ENCODE measurements around the gene CPNE6. TPM values are rescaled to one million over a fixed set of nuclear protein-coding genes. Genes with fewer than 3 reads are reported as not detected.
A peak's percentile ranks its signal among the peaks of the same experiment; 100 is the strongest.

Gene CPNE6
- total RNA-seq, 2 experiments from 2014 or later = not detected

DNA sequence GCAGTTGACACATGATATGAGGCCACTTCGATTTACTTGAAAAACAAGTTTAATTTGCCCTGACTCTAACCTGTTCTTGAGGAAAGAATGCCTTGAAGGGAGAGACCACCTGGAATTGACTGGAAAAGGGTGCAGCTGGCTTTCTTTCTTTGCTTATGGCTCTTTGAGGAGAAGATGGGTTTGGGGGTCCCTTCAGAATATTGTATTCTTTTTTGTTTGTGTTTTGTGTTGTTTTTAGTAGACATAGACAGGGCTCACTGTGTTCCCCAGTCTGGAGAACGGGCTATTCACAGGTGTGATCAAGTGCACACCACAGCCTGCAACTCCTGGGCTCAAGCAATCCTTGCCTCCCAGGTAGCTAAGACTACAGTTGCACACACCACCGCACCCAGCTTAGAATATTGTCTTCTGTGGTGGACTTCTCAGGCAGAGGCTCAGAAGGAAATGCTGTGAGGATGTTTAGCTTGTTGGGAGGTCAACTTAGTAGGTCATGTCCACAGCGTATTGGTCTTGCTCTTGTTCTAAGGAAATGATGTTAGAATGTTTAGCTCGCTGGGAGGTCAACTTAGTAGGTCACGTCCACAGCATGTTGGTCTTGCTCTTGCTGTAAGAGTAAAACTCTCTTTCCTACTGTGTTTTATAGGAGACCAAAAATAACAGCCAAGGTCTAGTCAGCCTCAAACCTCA, 44.9 kb downstream of the CPNE6 start:
- CTCF ChIA-PET (ENCODE audit: unreplicated experiment) = no interaction called here
- H3K9me2 ChIP-seq (ENCODE audit: insufficient read depth, low read length) = no peaks in the 10 kb centered on the region
- peaks cover 8% of the 10 kb centered on the region; the same call in 1 of the 2 replicates for H3K79me2 ChIP-seq (ENCODE audit: insufficient read depth, low read depth, low read length)
- H3K36me3 ChIP-seq (ENCODE audit: insufficient read depth, low read length) = peaks cover 44% of the 10 kb centered on the region
- H3K27ac ChIP-seq (ENCODE audit: low read depth, low read length, poor library complexity, severe bottlenecking) = no peak overlapping the region
- POLR2A ChIA-PET = interaction anchor here (0.6 to 4.2 kb wide), 9 partner anchors 10 to 199 kb away, joined by 3 to 64 read pairs (median 10); partner anchors contain the start of genes EMC9, PCK2, PSME1 and PSME2
- peak overlapping the region; percentile 91 for H3K4me3 ChIP-seq (ENCODE audit: low read depth, low read length, poor library complexity, severe bottlenecking)
- H3K9me3 ChIP-seq (ENCODE audit: low read length) = no peaks in the 10 kb centered on the region
- intact Hi-C loops (cut with micrococcal nuclease; ENCODE audit: unreplicated experiment) = no loop called here
- no peak overlapping the region for H2AFZ ChIP-seq (ENCODE audit: low read length)
- no TSS peak for BruUV-seq (replicated peaks)
- DNase-seq (ENCODE audit: low spot score) = no peak
- H3K4me1 ChIP-seq (ENCODE audit: insufficient read depth, low read length, poor library complexity, severe bottlenecking) = peaks cover 15% of the 10 kb centered on the region
- TF ChIP-seq, protein P1, sequence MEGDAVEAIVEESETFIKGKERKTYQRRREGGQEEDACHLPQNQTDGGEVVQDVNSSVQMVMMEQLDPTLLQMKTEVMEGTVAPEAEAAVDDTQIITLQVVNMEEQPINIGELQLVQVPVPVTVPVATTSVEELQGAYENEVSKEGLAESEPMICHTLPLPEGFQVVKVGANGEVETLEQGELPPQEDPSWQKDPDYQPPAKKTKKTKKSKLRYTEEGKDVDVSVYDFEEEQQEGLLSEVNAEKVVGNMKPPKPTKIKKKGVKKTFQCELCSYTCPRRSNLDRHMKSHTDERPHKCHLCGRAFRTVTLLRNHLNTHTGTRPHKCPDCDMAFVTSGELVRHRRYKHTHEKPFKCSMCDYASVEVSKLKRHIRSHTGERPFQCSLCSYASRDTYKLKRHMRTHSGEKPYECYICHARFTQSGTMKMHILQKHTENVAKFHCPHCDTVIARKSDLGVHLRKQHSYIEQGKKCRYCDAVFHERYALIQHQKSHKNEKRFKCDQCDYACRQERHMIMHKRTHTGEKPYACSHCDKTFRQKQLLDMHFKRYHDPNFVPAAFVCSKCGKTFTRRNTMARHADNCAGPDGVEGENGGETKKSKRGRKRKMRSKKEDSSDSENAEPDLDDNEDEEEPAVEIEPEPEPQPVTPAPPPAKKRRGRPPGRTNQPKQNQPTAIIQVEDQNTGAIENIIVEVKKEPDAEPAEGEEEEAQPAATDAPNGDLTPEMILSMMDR (conservative IDR thresholded peaks at IDR 0.05; ENCODE audit: low read length) = no peak
- no peak for TF ChIP-seq EZH2phosphoT487 (IDR thresholded peaks at IDR 0.05; ENCODE audit: borderline replicate concordance, low read depth, low read length)
- peak overlapping the region; percentile 95 for H3K4me2 ChIP-seq (ENCODE audit: low read length)
- H4K20me1 ChIP-seq (ENCODE audit: insufficient read depth, low read length) = no peaks in the 10 kb centered on the region

DNA sequence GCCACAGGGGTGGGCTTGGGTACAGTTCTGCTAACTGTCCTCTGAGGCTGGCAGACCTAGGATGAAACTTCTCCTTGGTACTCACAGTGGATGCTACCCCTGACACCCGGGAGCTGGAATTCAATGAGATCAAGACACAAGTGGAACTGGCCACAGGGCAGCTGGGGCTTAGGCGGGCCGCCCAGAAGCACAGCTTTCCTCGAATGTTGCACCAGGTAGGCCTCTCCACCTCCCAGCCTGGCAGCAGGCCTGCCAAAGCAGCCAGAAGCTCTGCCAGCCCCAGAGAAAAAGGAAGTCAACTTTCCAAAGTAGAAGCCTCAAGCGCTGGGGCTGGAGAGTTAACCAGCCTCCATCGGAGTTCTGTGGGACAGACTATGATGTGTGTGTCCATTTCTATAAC, 45.8 kb downstream of the CPNE6 start:
- peaks cover 50% of the 10 kb centered on the region for H3K36me3 ChIP-seq (ENCODE audit: insufficient read depth, low read length)
- no peaks in the 10 kb centered on the region for H4K20me1 ChIP-seq (ENCODE audit: insufficient read depth, low read length)
- no peak for DNase-seq (ENCODE audit: low spot score)
- intact Hi-C loops (cut with micrococcal nuclease; ENCODE audit: unreplicated experiment) = no loop called here
- no peak overlapping the region for H3K4me3 ChIP-seq (ENCODE audit: low read depth, low read length, poor library complexity, severe bottlenecking)
- peaks cover 15% of the 10 kb centered on the region for H3K4me1 ChIP-seq (ENCODE audit: insufficient read depth, low read length, poor library complexity, severe bottlenecking)
- no peaks in the 10 kb centered on the region for H3K9me2 ChIP-seq (ENCODE audit: insufficient read depth, low read length)
- no peaks in the 10 kb centered on the region for H3K9me3 ChIP-seq (ENCODE audit: low read length)
- H3K4me2 ChIP-seq (ENCODE audit: low read length) = peak overlapping the region; percentile 95; the same call in 1 of the 2 replicates
- H3K79me2 ChIP-seq (ENCODE audit: insufficient read depth, low read depth, low read length) = peaks cover 8% of the 10 kb centered on the region; the same call in 1 of the 2 replicates
- H2AFZ ChIP-seq (ENCODE audit: low read length) = no peak overlapping the region
- H3K27ac ChIP-seq (ENCODE audit: low read depth, low read length, poor library complexity, severe bottlenecking) = no peak overlapping the region
- no peak for TF ChIP-seq EZH2phosphoT487 (IDR thresholded peaks at IDR 0.05; ENCODE audit: borderline replicate concordance, low read depth, low read length)
- TF ChIP-seq, protein P1 (conservative IDR thresholded peaks at IDR 0.05; ENCODE audit: low read length) = no peak
- CTCF ChIA-PET (ENCODE audit: unreplicated experiment) = no interaction called here
- POLR2A ChIA-PET = interaction anchor here (1.1 to 4.2 kb wide), 3 partner anchors 10 to 24 kb away, joined by 3 to 64 read pairs (median 3); partner anchors contain the start of genes EMC9 and PCK2
- BruUV-seq (replicated peaks) = no TSS peak

DNA sequence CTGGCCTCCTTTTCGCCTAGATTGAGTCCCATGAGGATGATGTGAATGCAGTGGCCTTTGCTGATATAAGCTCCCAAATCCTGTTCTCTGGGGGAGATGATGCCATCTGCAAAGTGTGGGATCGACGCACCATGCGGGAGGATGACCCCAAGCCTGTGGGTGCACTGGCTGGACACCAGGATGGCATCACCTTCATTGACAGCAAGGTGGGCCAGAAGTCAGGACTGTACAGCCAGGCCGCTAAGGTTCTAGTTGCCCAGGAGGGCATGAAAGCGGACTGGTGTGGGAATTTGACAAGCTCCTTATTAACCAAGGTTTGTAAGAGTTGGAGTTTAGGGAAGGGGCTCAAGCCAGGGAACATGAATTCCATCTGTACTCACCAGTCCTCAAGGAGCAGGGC, 48.3 kb downstream of the CPNE6 start:
- Histone ChIP-seq H3K27ac (ENCODE audit: low read depth, low read length, poor library complexity, severe bottlenecking) (no peak overlapping the region), H3K4me2 (ENCODE audit: low read length) (no peak overlapping the region), H3K9me3 (ENCODE audit: low read length) (no peaks in the 10 kb centered on the region), H3K9me2 (ENCODE audit: insufficient read depth, low read length) (no peaks in the 10 kb centered on the region), H2AFZ (ENCODE audit: low read length) (no peak overlapping the region), H4K20me1 (ENCODE audit: insufficient read depth, low read length) (no peaks in the 10 kb centered on the region), H3K79me2 (ENCODE audit: insufficient read depth, low read depth, low read length) (peaks cover 8% of the 10 kb centered on the region; the same call in 1 of the 2 replicates), H3K4me3 (ENCODE audit: low read depth, low read length, poor library complexity, severe bottlenecking) (no peak overlapping the region), H3K36me3 (ENCODE audit: insufficient read depth, low read length) (peaks cover 65% of the 10 kb centered on the region), H3K4me1 (ENCODE audit: insufficient read depth, low read length, poor library complexity, severe bottlenecking) (peaks cover 11% of the 10 kb centered on the region)
- POLR2A ChIA-PET = interaction anchor here (0.6 kb wide), 1 partner anchor 15 kb away, joined by 3 read pairs; no protein-coding TSS in a partner anchor
- CTCF ChIA-PET (ENCODE audit: unreplicated experiment) = no interaction called here
- BruUV-seq (replicated peaks) = no TSS peak
- DNase-seq (ENCODE audit: low spot score) = no peak
- no peak for TF ChIP-seq EZH2phosphoT487 (IDR thresholded peaks at IDR 0.05; ENCODE audit: borderline replicate concordance, low read depth, low read length)
- TF ChIP-seq, protein P1 (conservative IDR thresholded peaks at IDR 0.05; ENCODE audit: low read length) = no peak
- intact Hi-C loops (cut with micrococcal nuclease; ENCODE audit: unreplicated experiment) = no loop called here

Data from OCI-LY7 (cell line).